Stimulated activated CD4-positive, alpha-beta T cell treated with anti-CD3 and anti-CD28 coated beads, Interleukin-12 subunit alpha, Interleukin-12 subunit beta, amount 100 ng/mL, for 24 hours (primary cell): Measurements from ENCODE around the gene CRX.
"Not testable (repeated sequence)": the region's sequence is repeated elsewhere in the genome, so short reads cannot be mapped to it uniquely, and the experiment has no call there.

Source experiments
- DNase-seq, 2 experiments: peaks; one replicate each; pipeline ENCODE4 v3.0.0-alpha.2; 2020; ENCODE audit warnings: low read depth in 2 of 2

CRX gene

GRCh38 chr19:47859838-47860237 lies 38.1 kb downstream of the CRX start:
- not testable (repeated sequence) for DNase-seq

GRCh38 chr19:47860602-47861297 lies 39.0 kb downstream of the CRX start:
- no peak for DNase-seq

- DNase-seq = no peak
Measured at GRCh38 chr19:47861630-47862029, 39.9 kb downstream of the CRX start.

GRCh38 chr19:47863514-47863936 lies 41.8 kb downstream of the CRX start:
- peak; percentile 72 to 90 for DNase-seq

- no peak for DNase-seq
Measured at GRCh38 chr19:47865166-47865565, 43.4 kb downstream of the CRX start.

- DNase-seq = no peak
Measured at GRCh38 chr19:47878906-47879305, 57.2 kb downstream of the CRX start.

- DNase-seq = not testable (repeated sequence)
Measured at GRCh38 chr19:47879385-47879784, 57.6 kb downstream of the CRX start.

GRCh38 chr19:47881757-47882156 lies 60.0 kb downstream of the CRX start:
- no peak for DNase-seq

GRCh38 chr19:47882890-47883289 lies 61.2 kb downstream of the CRX start:
- no peak for DNase-seq

- DNase-seq = no peak
Measured at GRCh38 chr19:47885067-47885463, 63.3 kb downstream of the CRX start.

GRCh38 chr19:47886010-47886559 lies 64.3 kb downstream of the CRX start, which contains the start of gene SULT2A1:
SULT2A1 (minus strand) TSS chr19:47886315; CDS start chr19:47886257, 58 bp downstream.
- no peak for DNase-seq

GRCh38 chr19:47890865-47891621 lies 69.3 kb downstream of the CRX start:
- DNase-seq = no peak

GRCh38 chr19:47891622-47891922 lies 69.8 kb downstream of the CRX start:
- no peak for DNase-seq

- no peak for DNase-seq
Measured at GRCh38 chr19:47891923-47892666, 70.4 kb downstream of the CRX start.
